Inflammatory macrophage treated with lipopolysaccharide for 1 hour (primary cell): ENCODE results near the gene ZNF586.
A peak's percentile ranks its signal among the peaks of the same experiment; 100 is the strongest.
"Not testable (repeated sequence)": the region's sequence is repeated elsewhere in the genome, so short reads cannot be mapped to it uniquely, and the experiment has no call there.

Experiments
- DNase-seq, 2 donors: peaks; one replicate each; pipeline ENCODE4 v3.0.0-alpha.2; 2020 to 2022

Gene ZNF586

GRCh38 chr19:57800696-57801095 lies 31.2 kb downstream of the ZNF586 start:
- no peak for DNase-seq

DNA sequence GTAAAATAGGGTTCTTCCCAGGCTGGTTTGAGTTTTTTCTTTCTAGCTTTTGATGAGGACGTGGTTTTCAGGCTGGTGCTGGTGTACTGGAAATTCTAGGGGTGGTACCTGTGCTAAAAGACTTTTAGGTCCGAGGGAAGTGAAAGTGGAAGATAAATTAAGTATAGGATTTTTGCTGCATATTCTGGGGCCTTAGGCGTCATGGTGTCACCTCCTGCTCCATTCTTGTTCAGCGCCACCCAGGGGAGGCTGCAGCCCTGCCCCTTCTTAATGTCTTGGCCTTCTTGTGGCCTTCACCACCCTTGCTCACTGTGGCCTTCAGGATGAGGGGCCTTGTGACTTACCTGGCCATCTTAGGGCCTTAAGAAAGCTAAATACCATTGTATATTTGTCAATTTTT lies 32.8 kb downstream of the ZNF586 start:
- DNase-seq: no peak

DNA sequence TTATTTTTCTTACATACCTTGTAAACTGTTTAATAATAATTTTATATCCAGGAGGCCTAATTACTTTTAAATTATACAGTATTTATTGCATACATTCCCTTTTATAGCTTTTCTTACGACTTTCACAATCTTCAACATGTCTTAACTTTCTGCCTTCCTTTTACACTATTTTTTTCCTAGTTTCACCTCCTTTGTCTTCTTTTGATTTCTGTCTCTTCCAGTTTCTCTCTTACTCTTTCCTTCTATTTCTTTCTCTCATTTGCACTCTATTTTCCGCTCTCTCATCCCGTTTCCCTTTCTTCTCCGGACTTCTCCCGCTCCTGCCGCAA lies 33.8 kb downstream of the ZNF586 start:
- DNase-seq: no peak

- peak in 1 of 2 donors; percentile 16 for DNase-seq
Observed at GRCh38 chr19:57803594-57804325, 34.3 kb downstream of the ZNF586 start.

GRCh38 chr19:57807541-57807940 lies 38.1 kb downstream of the ZNF586 start:
- DNase-seq: peak in 1 of 2 donors; percentile 21

DNA sequence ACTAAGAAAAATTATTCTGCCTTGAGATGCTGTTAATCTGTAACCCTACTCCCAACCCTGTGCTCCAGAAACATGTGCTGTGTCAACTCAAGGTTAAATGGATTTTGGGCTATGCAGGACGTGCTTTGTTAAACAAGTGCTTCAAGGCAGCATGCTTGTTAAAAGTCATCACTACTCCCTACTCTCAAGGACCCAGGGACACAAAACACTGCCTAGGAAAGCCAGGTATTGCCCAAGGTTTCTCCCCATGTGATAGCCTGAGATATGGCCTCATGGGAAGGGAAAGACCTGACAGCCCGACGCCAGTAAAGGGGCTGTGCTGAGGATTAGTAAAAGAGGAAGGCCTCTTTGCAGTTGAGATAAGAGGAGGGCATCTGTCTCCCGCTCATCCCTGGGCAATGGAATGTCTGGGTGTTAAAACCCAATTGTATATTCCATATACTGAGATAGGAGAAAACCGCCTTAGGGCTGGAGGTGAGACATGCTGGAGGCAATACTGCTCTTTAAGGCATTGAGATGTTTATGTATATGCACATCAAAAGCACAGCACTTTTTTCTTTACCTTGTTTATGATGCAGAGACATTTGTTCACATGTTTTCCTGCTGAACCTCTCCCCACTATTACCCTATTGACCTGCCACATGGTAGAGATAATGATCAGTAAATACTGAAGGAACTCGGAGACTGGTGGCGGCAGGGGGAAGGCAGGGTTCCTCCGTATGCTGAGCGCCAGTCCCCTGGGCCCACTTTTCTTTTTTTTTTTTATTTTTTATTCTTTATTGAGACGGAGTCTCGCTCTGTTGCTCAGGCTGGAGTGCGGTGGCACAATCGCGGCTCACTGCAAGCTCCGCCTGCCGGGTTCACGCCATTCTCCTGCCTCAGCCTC lies 41.2 kb downstream of the ZNF586 start:
- DNase-seq: not testable (repeated sequence)

DNA sequence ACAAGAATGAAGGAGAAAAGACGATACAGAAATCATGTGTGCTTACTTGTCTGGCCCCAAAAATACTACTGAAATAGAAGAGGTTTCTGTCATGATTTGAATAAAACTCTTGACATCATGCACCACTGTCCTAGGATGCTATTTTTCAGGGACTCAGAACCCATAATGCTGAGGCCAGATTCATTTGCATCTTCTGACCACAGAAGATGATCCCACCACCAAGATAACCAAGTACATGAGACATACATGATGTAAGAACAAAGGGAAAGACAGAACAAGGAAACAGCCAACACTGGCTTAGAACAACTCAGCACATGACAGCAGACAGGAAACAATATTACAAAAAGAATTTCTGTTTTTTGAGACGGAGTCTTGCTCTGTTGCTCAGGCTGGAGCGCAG lies 42.8 kb downstream of the ZNF586 start:
- peak; percentile 36 to 49 for DNase-seq

DNA sequence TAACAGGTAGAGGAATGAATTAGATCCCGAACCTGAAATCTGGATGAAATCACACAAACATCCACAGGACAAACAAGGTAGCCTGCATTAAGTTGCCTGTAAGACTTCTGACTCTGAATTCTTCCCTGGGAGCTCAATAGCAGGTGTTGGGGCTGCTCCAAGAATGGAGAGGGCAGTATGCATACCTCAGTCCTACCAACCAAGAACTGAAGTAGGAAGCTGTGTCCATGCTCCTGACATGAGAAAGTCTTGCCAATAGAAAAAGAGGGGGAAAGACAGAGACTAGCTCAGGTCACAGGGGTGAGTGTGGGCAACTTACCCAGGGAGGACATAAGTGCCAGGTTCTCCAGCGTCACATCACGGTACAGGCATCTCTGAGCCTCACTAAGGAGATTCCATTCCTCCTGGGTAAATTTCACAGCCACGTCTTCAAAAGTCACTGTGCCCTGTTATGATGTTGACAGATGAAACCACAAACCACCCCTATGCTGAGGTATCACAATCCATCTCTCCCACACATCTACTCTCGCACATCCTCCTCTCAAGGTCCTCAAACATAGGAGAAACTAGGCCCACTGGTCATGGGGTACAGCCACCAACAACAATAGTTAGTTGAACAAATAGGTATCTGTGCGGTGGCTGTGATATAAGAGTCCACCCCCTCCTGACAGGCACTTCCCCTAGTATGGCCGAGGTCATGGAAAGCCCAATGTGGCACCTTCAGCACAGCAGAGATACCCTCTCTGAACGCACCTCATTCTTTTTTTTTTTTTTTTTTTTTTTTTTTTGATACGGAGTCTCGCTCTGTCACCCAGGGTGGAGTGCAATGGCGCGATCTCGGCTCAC lies 43.7 kb downstream of the ZNF586 start:
- not testable (repeated sequence) for DNase-seq

- DNase-seq: no peak
Observed at GRCh38 chr19:57813919-57814504, 44.5 kb downstream of the ZNF586 start.

- DNase-seq: peak; percentile 88 to 92
Observed at GRCh38 chr19:57814505-57815246, 45.2 kb downstream of the ZNF586 start, which contains the start of gene ZNF552. Gene ZNF552 (minus strand): TSS chr19:57814913. CDS start chr19:57814743, 170 bp downstream.

DNA sequence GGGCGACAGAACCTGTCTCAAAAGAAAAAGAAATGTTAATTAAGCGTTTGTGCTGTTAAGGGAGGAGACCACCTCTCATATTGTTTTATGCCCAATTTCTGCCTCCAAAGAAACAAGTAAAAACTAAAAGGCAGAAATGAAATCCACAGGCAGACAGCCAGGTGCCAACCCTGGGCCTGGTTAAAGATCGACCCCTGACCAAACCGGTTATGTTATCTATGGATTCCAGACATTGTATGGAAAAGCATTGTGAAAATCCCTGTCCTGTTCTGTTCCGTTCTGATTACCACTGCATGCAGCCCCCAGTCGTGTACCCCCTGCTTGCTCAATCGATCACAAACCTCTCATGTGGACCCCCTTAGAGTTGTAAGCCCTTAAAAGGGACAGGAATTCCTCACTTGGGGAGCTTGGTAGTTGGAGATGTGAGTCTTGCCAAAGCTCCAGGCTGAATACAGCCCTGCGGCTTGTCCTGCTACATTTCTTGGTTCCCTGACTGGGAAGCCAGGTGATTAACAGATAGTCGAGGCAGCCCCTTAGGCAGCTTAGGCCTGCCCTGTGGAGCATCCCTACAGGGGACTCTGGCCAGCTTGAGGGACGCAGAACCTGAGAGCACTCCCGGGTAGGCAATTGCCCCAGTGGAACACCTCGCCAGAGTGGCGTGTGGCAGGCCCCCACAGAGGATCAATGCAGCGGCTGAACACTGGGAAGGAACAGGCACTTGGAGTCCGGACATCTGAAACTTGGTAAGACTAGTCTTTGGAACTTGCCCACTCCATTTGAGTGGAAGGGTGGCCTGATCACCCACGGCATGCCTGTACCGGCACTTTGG lies 46.0 kb downstream of the ZNF586 start:
- no peak for DNase-seq

GRCh38 chr19:57816652-57817051 lies 47.2 kb downstream of the ZNF586 start:
- peak in 1 of 2 donors; percentile 20 for DNase-seq

DNA sequence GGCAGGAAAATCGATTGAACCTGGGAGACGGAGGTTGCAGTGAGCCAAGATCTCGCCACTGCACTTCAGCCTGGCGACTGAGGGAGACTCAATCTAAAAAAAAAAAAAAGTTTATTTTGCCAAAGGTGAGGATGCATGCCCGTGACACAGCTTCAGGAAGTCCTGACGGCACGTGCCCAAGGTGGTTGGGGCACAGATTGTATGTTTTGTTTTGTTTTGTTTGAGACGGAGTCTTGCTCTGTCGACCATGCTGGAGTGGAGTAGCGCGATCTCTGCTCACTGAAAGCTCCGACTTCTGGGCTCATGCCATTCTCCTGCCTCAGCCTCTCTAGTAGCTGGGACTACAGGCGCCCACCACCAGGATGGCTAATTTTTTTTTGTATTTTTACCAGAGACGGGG lies 48.5 kb downstream of the ZNF586 start:
- DNase-seq: no peak

DNA sequence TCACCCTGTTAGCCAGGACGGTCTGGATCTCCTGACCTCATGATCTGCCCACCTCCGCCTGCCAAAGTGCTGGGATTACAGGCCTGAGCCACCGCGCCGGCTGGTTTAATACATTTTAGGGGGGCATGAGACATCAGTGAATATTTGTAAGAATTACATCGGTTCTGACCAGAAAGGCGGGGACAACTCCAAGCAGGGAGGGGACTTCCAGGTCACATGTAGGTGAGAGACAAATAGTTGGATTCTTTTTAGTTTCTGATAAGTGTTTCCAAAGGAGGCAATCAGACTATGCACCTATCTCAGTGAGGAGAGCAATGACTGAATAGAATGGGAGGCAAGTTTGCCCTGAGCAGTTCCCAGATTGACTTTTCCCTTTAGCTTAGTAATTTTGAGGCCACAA lies 48.9 kb downstream of the ZNF586 start:
- DNase-seq: no peak

DNA sequence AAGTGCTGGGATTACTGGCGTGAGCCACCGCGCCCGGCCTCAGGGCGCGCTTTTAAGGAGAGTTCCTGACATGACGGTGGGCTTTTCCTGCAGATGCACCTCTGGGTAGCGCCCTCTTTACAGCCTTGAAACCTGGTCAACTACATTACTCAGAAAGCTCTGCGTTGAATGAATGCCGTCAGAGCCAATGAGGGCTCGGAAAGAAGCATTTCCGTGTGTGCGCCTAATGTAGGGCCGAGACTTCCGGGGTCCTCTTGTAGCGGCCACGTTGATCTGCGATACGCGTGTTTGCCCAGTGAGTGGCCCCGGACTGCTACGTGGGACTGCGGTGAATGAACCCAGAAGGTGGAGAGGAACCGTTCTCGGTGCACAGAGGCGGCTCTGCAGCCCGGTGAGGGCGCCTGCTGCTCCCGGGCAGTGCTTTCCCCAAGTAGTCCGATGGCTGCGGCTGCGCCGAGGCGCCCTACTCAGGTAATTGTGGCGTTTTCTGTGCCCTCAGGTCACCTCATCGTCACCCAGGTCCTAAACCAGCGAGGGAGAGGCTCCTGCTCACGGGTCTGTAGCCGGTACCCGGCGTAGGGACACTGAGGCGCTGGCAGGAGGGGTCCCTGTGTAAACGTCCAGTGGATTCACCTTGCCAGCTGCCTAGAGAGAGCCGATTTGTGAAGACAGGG lies 50.1 kb downstream of the ZNF586 start:
- peak; percentile 84 to 89 for DNase-seq

DNA sequence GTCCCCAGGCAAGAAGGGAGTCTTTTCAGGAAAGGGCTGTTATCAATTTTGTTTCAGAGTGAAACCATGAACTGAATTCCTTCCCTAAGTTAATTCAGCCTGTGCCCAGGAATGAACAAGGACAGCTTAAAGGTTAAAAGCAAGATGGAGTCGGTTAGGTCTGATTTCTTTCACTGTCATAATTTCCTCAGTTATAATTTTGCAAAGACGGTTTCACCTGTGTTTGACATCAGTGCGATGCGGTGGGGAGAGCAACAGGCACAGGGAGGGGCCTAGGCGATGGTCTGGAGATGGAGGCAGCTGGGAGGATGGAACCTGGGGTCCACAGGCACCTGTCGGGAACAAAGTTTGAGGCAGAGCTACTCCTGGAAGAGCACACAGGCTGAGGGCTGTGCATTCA lies 51.1 kb downstream of the ZNF586 start:
- DNase-seq: no peak

DNA sequence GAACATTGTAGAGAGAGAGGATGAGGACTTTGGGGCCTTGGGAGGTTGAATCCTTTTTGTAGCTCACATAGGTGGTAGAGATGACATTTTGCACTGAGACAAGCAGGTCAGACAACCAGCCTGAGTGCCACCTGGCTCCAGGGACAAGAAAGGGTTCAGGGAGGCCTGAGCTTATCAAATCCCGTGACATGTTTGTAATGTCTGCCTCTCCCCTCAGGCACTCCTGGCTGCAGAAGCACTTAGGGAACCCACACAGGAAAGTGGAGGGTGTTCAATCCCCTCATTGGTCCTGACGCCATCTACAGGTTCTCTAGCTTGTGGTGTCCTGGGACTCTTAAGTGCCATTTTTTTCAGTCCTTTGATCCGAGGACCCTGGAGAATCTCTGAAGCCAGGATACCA lies 51.6 kb downstream of the ZNF586 start:
- DNase-seq: not testable (repeated sequence)

DNA sequence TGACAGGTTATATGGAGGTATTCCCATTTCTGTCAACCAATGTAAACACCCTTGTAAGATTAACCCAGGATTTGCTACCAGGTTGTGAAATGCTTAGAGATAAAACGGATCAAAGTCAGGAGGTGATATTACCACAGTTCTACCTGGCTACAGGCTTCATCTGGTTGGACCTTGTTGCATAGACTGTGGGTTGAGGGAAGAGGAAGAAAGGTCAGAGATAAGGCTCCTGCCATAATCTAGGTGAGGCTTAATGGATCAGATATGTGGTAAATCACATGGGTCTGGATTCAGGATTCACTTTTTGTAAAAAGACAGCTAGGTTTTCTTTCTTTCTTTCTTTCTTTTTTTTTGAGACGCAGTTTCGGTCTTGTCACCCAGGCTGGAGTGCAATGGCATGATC lies 52.0 kb downstream of the ZNF586 start:
- not testable (repeated sequence) for DNase-seq

GRCh38 chr19:57823155-57823554 lies 53.7 kb downstream of the ZNF586 start:
- not testable (repeated sequence) for DNase-seq

DNA sequence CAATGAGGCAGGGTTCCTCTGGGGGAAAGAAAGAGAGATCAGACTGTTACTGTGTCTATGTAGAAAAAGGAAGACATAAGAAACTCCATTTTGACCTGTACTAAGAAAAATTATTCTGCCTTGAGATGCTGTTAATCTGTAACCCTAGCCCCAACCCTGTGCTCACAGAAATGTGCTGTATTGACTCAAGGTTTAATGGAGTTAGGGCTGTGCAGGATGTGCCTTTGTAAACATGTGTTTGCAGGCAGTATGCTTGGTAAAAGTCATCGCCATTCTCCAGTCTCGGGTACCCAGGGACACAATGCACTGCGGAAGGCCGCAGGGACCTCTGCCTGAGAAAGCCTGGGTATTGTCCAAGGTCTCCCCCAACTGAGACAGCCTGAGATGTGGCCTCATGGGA lies 54.1 kb downstream of the ZNF586 start:
- not testable (repeated sequence) for DNase-seq
